SKM-1 (cell line): Measurements from ENCODE around the gene TEF.

Source experiments
- DNase-seq: peaks from one replicate; lab custom pipeline; 2025; ENCODE audit not compliant: unreplicated experiment; lab: John Stamatoyannopoulos, UW

The TEF gene, protein sequence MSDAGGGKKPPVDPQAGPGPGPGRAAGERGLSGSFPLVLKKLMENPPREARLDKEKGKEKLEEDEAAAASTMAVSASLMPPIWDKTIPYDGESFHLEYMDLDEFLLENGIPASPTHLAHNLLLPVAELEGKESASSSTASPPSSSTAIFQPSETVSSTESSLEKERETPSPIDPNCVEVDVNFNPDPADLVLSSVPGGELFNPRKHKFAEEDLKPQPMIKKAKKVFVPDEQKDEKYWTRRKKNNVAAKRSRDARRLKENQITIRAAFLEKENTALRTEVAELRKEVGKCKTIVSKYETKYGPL

DNA sequence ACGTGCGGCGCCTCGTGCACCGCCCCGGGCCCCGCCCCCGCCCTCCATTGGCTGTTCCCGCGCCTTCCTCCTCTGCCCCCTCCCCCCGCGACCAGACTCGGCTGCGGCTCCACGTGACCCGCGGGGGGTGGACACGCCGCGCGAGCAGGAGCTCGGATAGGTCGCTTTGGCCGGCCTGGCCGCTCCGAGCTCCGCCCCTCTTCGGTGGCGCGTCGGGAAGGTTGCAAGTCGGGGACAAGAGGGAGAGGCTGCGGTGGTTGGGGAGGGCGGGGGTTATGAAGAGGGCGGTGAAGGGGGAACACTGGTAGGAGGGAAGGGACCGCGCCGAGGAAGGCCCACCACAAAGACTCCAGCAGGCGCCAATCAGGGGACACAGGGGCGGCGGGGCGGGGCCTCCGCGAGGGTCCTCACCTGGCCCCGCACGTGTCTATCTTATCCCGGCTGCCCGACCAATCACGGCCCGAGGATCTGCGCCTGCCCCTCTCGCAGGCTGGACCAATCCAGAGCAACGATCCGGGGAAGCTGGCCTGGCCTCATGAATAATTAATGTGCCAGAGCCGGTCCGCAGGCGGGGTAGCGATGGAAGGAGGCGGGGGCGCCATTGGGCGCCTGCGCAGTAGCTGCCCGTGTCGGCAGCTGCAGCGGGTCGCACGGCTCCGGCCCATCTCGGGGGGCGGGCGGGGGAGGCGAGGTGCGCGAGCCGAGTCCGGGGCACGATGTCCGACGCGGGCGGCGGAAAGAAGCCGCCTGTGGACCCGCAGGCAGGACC, at the start of gene TEF:
Gene TEF, plus strand, starts transcription at position 614 of the 769 bp plus-strand sequence. Its CDS starts 103 bp downstream, at position 717.
- DNase-seq = peak; percentile 97

DNA sequence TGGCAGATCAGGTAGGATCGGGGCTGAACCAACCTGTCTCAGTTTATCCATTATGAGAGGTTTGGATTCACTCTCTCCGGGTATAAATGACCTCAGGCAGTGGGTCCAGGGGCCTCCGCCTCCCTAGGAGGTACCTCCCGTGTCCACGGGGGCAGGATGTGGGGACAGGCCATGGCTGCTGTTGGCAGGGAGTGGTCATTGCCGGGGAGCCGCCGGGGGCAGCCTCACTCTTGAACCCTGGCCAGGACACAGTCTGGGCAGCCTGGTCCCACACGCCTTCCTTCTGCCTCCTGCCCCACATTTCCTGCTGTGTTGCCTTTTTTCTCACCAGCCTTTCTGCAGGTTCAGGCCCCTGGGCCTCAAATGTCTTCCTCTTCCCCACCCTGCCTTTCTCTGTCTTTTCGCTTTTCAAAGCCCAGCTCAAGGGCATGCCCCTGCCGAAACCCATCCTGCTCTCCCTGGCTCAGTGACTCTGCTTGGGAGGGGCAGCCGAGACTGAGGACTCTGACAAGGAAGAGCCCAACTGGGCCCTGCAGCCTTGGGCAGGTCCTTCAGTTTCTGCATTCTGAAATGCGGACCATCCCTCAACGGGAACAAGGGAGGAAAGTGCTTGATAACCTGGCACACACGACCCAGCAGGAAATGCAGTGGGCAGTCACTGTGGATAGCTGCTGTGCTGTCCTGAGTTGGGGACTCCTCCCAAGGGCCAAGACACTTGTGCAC, 49.4 kb upstream of the TEF start:
- DNase-seq = no peak

DNA sequence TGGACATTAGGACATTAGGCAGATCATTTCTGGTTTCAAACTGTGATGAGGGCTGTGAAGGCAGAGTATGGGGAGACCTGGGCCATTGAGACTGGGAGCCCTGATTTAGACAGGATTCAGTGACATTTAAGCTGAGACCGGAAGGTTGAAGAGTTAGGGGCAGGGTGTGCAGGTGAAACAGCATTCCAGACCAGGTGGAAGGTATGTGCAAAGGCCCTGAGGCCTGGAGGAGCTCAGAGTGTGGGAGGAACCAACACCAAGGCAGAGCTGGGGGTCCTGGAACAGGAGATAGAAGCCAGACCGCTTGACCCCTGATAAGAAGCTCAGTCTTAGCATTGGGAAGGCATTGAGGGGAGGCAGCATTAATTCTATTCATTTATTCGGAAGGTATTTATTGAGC, 47.9 kb upstream of the TEF start:
- no peak for DNase-seq

DNA sequence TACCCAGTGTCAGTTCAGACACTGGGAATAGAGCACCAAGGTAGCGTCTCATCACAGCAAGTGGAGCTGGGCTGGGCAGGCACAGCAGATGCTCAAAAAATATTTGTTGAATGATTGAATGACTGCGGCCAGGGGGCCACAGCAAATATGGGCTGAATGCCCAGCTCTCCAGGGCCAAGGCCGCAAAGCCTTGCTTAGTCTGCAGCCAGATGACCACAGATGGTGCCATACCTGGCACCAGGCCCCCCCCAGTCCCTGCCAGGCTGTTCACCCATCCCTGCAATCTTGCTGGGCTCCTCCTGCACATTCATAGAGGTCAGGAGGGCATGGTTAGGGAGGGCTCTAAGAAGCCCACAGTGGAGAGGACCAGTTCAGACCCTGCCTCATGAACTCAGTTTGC, 47.5 kb upstream of the TEF start:
- no peak for DNase-seq

DNA sequence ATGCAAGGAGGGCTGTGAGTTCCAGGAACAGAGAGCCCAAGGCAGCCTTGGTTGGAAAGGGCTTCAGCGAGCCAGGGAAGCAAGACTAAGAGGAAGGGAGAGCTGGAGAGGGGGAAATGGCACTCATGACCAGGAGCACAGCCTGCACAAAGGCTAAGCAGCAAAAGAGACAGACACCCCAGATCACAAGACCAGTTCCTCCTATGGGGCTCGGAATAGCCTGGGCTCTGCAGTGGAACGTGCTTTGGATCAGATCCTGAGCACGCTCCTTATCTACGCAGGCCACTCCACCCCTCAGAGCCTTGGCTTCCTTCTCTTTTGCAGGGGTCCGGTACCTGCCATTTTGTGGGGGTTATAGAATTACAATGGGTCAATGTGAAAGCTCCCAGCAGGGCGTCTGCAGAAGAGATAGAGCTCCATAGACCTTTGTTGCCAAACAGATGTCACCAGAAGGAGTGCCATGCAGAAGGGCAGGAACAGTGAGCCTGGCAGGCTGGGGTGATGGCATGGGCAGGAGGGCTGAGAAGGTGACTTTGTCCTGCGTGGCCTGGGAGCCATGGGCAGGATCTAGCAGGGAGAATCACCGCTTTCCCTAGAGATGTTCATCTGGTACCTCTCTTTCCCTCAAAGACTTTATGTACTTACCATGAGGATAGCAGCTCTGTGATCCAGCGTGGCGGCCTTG, 46.6 kb upstream of the TEF start:
- DNase-seq = no peak

DNA sequence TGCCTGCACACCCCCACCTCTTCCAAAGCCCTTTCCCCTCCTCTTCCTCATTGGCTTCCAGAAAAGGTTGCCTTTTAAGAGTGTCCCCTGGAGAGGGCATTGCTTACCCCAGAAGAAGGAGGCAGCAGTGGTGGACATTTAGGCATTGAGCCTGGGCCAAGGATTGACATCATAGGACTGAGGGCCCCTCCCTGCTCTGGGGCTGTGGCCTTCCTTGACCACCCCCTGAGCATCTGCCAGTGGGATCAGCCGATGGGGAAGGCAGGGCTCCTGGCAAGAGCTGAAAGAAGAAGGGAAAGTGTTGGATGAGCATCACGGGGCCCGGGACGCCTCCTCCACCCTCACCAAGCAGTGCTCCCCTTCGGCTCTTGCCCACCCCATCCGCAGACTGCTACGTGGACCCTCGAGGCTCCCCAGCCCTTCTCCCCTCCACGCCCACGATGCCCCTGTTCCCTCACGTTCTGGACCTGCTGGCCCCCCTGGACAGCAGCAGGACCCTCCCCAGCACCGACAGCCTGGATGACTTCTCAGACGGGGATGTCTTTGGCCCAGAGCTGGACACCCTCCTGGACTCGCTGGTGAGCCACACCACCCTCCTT, 43.0 kb upstream of the TEF start:
- DNase-seq = no peak

DNA sequence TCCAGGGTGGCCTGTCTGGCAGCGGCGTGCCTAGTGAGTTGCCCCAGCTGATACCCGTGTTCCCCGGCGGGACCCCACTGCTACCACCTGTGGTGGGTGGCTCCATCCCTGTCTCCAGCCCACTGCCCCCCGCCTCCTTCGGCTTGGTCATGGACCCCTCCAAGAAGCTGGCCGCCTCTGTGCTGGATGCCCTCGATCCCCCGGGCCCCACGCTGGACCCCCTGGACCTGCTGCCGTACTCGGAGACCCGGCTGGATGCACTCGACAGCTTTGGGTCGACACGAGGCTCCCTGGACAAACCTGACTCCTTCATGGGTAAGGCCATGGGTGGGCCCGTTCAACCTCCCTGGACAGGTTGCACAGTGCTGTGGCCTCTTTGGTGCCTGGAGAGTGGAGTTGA, 41.9 kb upstream of the TEF start:
- no peak for DNase-seq

DNA sequence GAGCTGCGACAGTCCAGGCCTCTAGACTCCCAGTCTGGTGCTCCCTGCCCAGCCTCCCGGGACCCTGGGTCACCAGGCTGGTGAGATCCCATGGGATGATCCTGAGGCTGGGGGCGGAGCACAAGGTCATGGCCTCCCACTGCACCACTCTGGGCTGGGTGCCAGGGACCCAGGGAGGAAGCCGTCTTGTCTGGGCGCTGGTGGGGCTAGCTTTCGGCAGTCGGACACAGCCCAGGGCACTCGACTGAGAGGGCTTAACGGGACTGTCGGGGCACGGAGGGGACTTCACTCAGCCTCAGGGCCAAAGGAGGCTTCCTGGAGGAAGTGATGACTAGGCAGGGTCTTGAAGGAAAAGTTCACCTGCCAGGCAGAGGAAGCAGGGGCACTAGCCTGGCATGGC, 41.4 kb upstream of the TEF start:
- no peak for DNase-seq

DNA sequence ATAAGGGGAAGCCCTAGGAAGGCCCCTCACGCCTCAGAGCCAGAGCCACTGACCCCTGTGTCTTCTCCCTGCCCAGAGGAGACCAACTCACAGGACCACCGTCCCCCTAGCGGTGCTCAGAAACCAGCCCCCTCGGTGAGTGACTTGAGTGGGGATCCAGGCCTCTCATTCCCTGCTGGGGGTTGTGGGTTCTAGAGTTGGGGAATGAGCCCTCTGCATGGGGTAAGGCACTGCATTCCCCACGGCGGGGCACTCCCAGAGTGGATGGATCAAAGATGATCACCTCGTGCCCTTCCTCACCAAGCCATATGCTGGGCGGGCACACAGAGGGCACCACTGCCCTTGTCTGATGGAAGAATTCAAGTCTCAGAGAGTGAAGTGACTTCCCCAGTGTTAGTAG, 40.7 kb upstream of the TEF start:
- DNase-seq = no peak

DNA sequence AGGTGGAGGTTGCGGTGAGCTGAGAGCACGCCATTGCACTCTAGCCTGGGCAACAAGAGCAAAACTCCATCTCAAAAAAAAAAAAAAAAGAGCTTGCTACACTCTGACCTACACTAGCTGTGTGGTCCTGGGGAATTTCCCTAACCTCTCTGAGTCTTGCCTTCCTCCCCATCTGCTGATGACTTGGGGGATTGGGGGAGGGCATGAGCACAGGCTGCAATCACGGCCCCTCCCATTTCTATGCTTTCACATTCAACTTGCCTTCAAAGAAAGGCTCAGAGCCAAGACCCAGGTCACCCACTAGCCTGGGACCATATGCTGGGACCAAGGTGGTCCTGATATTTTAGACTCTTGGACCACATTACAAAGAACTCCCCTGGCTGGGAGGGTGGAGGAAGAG, 39.8 kb upstream of the TEF start:
- DNase-seq = no peak

DNA sequence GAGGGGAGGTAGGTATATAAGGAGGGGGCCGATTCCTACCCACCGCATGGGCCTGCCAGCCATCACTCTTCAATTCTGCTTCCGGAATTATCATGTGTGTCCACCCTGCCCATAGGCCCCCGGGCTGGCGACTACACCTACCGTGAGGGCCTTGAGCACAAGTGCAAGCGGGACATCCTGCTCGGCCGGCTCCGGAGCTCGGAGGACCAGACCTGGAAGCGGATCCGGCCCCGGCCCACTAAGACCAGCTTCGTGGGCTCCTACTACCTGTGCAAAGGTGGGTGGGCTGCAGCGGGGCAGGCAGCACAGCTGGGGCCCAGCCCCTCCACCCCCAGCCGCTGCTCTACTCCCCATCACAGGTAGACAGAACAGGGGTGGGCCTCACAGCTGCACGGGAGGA, 38.4 kb upstream of the TEF start:
- DNase-seq = no peak

DNA sequence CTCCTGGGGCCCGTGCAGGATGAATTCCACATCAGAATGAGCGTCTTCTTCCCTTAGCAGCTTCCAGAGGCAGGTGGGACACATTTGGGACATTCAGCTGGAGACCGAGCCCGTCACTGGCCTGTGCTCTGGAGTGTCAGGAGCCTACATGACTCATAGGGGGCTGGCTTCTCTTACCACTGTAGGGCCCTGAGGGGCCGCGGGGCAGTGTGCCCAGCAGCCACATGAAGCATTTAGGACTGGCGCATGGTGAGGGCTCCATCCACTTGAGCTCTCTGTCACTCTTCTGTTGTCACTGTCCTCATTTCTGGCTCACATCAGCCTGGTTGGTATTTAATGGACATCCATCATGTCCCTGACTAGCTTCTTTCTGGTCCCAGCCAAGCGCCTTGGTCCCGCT, 38.0 kb upstream of the TEF start:
- DNase-seq = no peak

DNA sequence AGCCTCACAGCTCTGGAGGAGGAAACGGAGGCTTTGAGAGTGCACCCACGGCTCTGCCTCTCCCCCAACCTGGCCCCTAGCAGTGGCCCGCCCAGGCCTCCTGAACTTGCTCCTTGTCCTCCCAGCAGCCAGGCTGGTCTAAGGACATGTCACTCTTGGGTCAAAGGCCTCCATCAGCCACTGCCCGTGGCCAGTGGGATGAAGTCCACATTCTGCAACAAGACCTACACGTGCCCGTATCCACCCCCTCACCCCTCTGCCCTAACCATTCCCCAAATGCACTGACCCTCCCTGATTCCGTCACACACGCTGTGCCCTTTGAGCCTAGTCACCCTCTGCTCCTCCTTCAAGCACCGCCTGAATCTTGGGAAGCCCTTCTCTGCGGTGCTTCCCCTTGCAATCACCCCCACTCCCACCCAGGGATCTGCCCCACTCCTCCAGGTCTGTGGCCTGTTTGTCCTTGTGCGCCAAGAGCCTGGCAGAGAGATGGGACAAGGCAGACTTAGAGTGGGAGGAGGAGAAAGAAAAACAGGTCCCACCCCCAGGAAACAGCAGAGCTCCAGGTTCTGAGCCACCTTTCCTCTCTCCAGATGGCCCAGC, 37.5 kb upstream of the TEF start:
- DNase-seq = no peak

DNA sequence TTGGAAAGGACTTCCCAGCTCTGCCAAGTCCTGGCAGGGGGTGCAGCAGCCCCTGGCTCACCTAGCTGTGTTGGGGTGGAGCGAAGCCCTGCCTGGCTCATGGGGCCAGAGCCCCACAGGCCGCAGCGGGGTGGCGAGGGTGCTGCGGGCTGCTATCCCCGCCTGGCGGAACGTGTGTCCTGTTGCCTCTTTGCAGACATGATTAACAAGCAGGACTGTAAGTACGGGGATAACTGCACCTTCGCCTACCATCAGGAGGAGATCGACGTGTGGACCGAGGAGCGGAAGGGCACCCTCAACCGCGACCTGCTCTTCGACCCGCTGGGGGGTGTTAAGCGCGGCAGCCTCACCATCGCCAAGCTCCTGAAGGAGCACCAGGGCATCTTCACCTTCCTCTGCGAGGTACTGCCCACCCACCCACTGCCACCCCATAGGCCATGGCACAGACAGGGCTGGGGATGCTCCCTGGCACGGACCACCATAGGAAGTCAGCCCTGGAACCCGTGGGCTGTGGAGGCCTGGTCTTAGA, 35.9 kb upstream of the TEF start:
- DNase-seq = no peak

DNA sequence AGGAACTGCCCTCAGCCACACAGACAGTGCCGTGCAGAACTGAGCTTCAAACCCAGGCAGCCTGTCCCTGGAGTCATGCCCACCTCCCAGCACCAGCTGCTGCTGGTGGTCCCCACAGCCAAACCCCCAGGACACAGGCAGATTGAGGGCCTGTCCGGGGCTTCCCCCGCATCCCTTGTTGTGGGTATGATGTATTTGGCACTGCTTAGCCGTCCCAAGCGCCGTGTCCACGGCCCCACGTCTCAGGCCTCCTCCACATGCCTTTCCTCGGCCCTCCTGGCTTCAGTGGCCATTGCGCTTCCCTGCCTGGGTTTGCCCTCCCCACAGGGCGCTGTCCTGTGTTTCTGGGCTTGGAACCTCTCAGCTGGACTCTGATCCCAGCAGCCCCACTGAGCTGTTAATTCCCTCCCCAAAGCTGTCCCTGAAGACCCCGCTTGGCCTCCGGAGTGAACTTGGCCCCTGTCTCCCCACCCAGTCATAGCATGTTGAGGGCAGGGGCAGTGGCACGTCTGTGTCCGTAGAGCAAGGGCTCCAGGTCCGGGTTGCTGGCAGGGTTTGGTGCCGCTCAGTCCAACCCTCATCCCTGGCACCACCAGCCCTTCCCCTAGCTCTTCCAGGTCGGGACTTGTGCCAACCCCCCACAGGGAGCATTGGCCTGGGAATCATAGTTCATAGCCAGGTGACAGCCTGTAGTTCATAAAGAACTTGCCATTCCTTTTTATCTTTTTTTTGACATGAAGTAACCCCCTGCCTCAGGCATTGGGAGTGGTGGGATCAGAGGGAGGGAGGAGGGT, 34.5 kb upstream of the TEF start:
- no peak for DNase-seq

DNA sequence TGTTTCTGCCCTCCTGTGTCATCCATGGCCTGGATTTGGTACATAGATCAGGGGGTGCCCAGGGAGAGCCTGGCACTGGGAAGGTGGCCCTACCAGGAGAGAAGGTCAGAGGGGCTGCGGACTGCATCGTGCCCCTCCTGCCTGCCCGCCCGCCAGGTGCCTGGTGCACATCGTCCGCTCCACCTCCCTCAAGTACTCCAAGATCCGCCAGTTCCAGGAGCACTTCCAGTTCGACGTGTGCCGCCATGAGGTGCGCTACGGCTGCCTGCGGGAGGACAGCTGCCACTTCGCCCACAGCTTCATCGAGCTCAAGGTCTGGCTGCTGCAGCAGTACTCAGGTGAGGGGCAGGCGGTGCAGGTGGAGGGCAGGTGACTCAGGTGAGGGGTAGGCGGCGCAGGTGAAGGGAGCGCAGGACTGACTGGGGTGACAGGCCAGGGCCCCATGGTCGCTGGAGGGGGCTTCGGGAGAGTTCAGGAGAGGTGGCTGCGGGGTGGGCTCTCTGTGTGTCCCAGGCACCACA, 32.7 kb upstream of the TEF start:
- no peak for DNase-seq

DNA sequence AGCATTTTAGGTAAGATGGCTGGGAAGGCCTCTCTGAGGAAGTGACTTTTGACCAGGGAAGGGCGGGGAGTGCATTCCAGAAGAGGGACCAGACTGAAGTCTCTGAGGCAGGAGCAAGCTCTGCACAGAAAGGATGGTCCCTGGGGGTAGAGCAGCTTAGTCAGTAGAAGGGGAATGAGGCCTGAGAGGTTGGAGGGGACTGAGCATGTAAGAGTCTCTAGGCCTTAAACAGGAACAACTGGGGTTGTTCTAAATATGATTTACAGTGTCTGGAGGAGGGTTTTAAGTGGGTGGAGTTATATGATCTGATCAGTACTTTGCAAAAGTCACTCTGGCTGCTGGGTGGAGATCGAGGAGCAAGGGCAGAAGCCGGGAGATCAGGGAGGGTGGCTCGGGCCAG, 31.7 kb upstream of the TEF start:
- no peak for DNase-seq

DNA sequence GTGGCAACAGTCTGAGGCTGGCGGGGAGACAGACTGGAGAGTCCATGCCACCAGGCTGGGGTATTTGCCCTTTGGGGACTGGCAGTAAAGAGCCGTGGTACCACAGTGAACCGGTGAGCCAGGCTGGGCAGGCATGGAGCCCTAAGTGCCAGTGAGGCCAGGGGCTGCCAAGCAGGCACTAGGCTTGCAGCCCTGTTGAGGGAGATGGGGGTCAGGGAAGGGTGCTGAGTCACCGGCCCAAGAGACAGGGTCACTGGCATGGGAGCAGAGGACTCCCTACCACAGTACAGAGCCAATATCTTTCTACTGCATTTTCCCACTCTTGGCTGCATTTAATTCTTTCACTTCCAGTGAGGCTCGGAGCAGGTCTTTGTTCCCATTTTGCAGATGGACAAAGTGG, 30.7 kb upstream of the TEF start:
- DNase-seq = no peak

DNA sequence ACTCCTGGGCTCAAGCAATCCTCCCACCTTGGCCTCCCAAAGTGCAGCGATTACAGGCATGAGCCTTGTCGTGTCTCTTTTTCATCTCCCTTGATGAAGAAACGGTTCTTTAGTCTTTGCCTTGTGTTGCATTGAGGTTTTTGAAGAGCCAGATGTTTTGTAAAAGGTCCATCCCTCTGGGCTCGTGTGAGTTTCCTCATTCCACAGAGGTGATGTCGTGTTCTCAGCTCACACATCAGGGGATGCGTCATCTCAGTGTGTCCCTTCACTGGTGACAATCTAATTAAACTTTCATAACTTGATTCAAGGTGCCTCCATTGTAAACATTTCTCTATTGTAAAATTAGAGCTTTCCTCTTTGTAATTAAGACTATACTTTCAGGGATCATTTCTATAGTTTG, 29.7 kb upstream of the TEF start:
- DNase-seq = no peak
